NB4 (cell line): ENCODE data around the gene PRUNE2.

Source experiments
- DNase-seq: peaks from one replicate; pipeline ENCODE4 v3.0.0; 2010; ENCODE audit warnings: low read depth
- H3K4me3 ChIP-seq: one replicate; pipeline ENCODE4 v1.5.1; 2011; ENCODE audit warnings: mild to moderate bottlenecking, low read depth, low read length, moderate library complexity
- CTCF ChIP-seq: IDR thresholded peaks from one replicate; pipeline ENCODE4 v1.5.1; 2012; ENCODE audit warnings: low read depth, low read length
- MYC ChIP-seq: IDR thresholded peaks from 2 replicates; pipeline ENCODE4 v1.6.1; 2011; ENCODE audit warnings: low read depth, low read length
- POLR2A ChIP-seq: IDR thresholded peaks from 2 replicates; pipeline ENCODE4 v1.6.1; 2011; ENCODE audit warnings: mild to moderate bottlenecking; ENCODE audit not compliant: insufficient read length; ENCODE audit errors: extremely low read depth
- TF ChIP-seq, protein P1 (sequence below): IDR thresholded peaks from 2 replicates; pipeline ENCODE4 v1.6.1; 2011; ENCODE audit warnings: low read depth, low read length

Gene PRUNE2

GRCh38 chr9:76610011-76610352 lies 295.9 kb downstream of the PRUNE2 start:
- DNase-seq: no peak
- TF ChIP-seq, protein P1, sequence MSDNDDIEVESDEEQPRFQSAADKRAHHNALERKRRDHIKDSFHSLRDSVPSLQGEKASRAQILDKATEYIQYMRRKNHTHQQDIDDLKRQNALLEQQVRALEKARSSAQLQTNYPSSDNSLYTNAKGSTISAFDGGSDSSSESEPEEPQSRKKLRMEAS: 0 out of 2 replicates have a peak, but pooled peaks have one; percentile 10
- TF ChIP-seq MYC (peak; percentile 42; the same call in 1 of the 2 replicates), POLR2A (no peak), CTCF (no peak)

DNA sequence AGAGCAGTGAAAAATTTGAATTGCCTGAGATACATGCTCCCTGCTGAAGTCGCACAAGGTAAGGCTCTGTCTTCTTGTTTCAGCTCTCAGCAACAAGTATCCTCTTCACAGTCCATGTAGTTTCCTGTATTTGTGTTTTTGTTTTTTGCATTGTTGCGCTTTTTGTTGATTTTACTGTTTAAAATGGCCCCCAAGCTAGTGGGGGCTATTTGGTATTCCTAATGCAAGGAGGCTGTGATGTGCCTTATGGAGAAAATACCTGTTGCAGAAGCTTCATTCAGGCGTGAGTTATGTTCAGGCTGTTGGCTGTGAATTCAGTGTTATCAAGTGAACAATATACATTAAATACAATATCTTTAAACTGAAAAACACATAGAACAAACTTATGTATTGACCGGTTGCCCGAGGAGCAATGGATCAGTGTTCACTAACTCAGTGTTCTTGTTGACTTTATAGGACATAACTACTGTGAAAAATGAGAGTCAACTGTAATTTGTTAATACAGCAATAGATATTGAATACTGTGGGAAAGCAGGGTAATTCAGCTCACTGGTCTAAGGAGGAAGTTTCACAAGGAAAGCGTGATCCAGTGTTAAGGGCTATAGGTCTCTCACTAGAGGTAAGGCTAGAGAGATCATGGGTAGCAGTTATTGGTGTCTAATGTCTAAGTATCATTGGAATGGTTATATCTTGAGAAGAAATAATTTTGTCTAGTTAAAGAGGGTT lies 296.5 kb downstream of the PRUNE2 start:
- TF ChIP-seq, protein P1: no peak
- no peak for TF ChIP-seq CTCF
- TF ChIP-seq POLR2A: no peak
- TF ChIP-seq MYC: no peak
- DNase-seq: no peak
- H3K4me3 ChIP-seq: no peak overlapping the region

More at GRCh38 chr9:76610011-76610352, 295.9 kb downstream of the PRUNE2 start:
- H3K4me3 ChIP-seq: no peak overlapping the region

DNA sequence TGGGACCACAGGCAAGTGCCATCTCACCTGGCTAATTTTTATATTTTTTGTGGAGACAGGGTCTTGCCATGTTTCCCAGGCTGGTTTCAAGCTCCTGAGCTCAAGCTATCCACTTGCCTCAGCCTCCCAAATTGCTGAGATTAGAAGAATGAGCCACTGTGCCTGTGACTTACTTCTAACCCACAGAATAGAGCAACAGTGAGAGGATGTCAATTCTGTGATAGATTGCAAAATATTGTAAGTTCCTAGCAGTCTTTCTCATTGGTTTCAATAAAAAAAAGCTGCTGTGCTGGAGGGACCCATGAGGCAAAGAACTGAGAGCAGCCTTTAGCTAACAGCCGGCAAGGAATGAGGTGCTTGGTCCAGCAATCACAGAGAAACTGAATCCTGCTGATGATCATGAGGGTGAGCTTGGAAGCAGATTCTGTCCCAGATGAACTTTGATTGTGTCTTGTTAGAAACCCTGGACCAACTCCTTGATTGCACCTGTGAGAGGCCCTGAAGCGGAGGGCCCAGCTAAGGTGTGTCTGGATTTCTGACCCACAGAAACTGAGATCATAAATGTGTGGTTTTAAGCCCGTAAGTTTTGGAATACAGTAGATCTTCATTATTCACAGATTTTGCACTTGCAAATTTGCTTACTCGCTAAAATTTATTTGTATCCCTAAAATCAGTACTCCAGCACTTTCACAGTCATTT lies 297.2 kb downstream of the PRUNE2 start:
- no peak for DNase-seq
- no peak for TF ChIP-seq POLR2A
- no peak overlapping the region for H3K4me3 ChIP-seq

- peak; percentile 71 for DNase-seq
- H3K4me3 ChIP-seq: no peak overlapping the region
- TF ChIP-seq CTCF (no peak), POLR2A (no peak), MYC (no peak)
- TF ChIP-seq, protein P1: no peak
Observed at GRCh38 chr9:76607730-76608436, 298.0 kb downstream of the PRUNE2 start.

GRCh38 chr9:76605321-76605900 lies 300.5 kb downstream of the PRUNE2 start:
- DNase-seq: no peak
- no peak overlapping the region for H3K4me3 ChIP-seq
- no peak for TF ChIP-seq CTCF
- TF ChIP-seq, protein P1: no peak
- no peak for TF ChIP-seq MYC
- TF ChIP-seq POLR2A: no peak
